Measurements from ENCODE around the gene TMEFF2.

DNA sequence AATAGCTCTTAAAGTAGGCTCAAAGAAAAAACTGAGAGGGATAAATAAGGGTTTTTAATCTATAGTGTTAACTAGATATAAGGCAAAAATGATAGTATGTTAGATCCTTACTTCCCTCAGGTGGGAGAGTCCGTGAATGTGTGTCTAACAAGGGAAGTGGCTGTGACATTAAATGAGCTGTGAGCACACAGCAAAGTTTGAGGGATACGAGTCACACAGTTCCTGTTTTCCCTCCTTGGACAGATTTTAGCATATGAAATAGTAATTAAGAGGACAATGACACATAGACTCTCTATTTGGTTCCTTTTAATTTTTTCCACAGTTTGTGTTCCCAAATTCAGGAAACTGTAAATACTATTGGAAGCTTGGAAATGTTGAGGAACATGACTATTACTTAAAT lies 199.4 kb downstream of the TMEFF2 start:
- TF ChIP-seq, protein P1, sequence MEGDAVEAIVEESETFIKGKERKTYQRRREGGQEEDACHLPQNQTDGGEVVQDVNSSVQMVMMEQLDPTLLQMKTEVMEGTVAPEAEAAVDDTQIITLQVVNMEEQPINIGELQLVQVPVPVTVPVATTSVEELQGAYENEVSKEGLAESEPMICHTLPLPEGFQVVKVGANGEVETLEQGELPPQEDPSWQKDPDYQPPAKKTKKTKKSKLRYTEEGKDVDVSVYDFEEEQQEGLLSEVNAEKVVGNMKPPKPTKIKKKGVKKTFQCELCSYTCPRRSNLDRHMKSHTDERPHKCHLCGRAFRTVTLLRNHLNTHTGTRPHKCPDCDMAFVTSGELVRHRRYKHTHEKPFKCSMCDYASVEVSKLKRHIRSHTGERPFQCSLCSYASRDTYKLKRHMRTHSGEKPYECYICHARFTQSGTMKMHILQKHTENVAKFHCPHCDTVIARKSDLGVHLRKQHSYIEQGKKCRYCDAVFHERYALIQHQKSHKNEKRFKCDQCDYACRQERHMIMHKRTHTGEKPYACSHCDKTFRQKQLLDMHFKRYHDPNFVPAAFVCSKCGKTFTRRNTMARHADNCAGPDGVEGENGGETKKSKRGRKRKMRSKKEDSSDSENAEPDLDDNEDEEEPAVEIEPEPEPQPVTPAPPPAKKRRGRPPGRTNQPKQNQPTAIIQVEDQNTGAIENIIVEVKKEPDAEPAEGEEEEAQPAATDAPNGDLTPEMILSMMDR (IDR thresholded peaks at IDR 0.05; ENCODE audit: low read depth, low read length) = no peak
- no peak for TF ChIP-seq POLR2A (IDR thresholded peaks at IDR 0.05; ENCODE audit: extremely low read depth, insufficient read length)
- TF ChIP-seq, protein P2, sequence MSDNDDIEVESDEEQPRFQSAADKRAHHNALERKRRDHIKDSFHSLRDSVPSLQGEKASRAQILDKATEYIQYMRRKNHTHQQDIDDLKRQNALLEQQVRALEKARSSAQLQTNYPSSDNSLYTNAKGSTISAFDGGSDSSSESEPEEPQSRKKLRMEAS (IDR thresholded peaks at IDR 0.05; ENCODE audit: low read depth, low read length) = no peak

All from NB4 (cell line).